ENCODE data around the gene PCP4.

Gene PCP4

DNA sequence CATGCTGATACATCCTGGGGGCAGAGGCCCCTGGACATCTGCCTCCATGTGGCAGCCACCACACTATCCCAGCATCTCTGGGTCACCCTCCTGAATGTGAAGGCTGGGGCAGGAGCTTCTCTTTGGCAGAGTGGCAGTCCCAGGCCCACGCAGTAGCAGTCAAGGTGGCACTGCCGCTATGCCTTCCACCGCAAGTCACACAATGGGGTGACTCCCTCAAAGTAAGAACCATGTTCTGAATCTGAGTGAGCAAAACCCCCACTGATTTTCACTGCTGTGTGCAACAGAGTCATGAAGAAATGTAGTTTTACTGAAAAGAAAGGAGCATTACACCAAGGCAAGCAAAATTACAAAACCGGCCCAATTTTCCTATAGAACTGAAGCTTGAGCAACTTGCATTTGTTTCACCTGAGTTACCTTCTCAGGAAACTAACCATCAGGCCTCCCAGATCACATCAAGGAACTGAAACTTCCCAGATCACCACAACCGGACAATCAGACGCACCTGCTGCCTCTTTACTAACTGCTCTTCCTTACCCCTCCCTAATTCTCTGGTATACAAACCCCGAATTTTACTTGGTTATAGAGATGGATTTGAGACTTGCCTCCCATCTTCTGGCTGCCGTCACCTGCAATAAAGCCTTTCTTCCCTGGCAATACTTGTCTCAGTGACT, 102.6 kb downstream of the PCP4 start:
- DNase-seq (ENCODE audit: low spot score) = no peak
- CTCF ChIA-PET = no interaction called here
- POLR2A ChIA-PET (ENCODE audit: low non-redundant PET) = no interaction called here
- TF ChIP-seq, protein P1, sequence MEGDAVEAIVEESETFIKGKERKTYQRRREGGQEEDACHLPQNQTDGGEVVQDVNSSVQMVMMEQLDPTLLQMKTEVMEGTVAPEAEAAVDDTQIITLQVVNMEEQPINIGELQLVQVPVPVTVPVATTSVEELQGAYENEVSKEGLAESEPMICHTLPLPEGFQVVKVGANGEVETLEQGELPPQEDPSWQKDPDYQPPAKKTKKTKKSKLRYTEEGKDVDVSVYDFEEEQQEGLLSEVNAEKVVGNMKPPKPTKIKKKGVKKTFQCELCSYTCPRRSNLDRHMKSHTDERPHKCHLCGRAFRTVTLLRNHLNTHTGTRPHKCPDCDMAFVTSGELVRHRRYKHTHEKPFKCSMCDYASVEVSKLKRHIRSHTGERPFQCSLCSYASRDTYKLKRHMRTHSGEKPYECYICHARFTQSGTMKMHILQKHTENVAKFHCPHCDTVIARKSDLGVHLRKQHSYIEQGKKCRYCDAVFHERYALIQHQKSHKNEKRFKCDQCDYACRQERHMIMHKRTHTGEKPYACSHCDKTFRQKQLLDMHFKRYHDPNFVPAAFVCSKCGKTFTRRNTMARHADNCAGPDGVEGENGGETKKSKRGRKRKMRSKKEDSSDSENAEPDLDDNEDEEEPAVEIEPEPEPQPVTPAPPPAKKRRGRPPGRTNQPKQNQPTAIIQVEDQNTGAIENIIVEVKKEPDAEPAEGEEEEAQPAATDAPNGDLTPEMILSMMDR (conservative IDR thresholded peaks at IDR 0.05; ENCODE audit: low read depth) = no peak
- H3K27ac ChIP-seq = no peak overlapping the region

DNA sequence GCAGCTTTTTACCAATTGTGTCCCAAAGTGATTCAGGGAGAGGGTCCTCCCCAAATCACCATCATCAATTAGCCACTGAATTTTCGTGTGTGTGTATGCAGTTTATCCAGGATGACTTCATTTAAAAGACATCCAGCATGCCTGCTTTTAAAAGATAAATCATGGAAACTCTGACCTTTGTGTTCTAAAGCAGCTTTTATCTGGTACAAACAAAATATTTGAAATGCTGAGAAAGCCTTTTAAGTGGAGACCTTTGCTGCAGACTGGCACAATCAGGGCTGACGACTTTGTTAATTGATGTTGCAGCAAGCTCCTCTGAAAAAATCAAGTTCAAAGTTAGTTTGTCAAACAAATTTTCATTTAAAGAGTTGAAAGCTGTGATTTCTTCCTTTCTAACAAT, 104.7 kb downstream of the PCP4 start:
- TF ChIP-seq, protein P1 (conservative IDR thresholded peaks at IDR 0.05; ENCODE audit: low read depth) = no peak
- DNase-seq (ENCODE audit: low spot score) = no peak
- CTCF ChIA-PET = no interaction called here
- POLR2A ChIA-PET (ENCODE audit: low non-redundant PET) = no interaction called here
- H3K27ac ChIP-seq = no peak overlapping the region

DNA sequence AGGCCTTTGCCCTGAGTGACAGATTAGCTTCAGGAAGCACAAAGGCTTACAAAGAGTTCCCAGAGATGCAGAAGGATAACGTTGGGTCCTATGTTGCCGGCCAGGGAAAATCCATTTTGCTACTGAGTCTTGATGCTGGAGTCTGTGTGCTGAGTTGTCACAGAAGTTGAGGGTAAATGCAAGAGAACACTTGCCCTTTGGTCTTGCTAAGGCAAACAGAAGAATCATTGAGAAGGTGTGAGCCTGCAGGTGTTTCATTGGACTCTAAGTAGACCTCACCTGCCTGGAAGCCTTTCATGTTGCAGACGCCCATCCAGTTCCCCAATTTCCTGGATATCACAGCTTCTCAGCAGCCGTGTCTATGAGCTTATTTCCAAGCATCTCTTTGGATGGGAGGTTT, 105.2 kb downstream of the PCP4 start:
- TF ChIP-seq, protein P1 (conservative IDR thresholded peaks at IDR 0.05; ENCODE audit: low read depth) = no peak
- no peak overlapping the region for H3K27ac ChIP-seq
- DNase-seq (ENCODE audit: low spot score) = no peak
- ChIA-PET CTCF (no interaction called here), POLR2A (ENCODE audit: low non-redundant PET) (no interaction called here)

DNA sequence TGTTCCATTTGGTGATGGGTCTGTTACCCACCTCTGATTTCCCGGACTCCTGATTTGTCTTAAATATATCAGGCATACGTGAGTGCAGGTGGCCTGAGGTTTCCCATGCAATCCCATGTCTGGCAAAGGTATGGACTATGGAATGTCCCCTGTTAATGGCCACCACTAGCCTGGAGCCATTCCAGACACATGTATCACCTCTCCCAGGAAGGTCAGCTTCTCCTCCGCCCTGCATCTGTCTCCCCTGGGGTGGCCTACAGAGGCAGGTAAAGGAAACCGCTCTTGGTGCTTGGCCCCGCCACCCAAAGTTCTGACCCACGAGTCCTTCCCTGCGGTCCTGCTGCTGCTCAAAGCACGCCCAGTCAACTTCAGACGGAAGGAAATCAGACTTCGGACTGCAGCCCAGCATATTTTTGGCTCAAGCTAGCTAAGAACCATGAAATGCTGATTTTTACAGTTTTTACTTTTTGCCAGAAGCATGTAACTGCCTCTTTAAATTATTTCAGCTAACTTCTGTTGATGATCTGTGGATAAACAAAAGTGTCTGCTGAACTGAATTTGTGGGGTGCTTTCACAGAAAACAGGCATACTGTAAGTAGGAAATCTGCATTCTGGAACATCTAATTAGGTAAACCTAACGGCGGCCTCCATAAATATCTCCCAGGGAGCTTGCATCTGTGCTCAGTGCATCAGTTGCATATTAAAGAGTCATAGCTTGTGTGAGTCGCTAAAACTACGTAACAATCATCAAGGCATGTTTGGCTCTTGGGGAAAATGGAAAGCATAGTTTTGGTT, 105.9 kb downstream of the PCP4 start:
- no peak for DNase-seq (ENCODE audit: low spot score)
- POLR2A ChIA-PET (ENCODE audit: low non-redundant PET) = interaction anchor here (0.6 kb wide), 1 partner anchor 262 kb away, joined by 3 read pairs; no protein-coding TSS in a partner anchor
- CTCF ChIA-PET = no interaction called here
- no peak overlapping the region for H3K27ac ChIP-seq
- TF ChIP-seq, protein P1 (conservative IDR thresholded peaks at IDR 0.05; ENCODE audit: low read depth) = no peak

DNA sequence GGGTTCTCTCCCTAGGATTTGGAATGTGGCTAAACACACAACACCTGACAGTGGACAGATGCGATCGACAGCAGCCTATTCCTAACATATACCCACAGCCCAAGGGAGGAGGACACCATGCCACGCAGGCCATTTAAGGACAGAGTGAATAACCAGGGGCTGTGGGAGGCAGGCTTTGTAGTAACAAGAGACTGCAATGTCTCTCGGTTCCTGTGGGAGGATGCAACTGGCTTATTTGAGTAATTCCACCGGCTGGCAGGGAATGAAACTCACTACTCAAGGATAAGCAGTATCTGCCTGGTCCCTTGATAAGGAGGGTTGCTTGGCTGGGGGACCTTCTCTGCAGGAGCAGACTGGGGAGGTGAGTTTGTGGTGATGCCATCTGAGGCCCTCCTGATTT, 109.6 kb downstream of the PCP4 start:
- no peak overlapping the region for H3K27ac ChIP-seq
- no peak for DNase-seq (ENCODE audit: low spot score)
- ChIA-PET POLR2A (ENCODE audit: low non-redundant PET) (no interaction called here), CTCF (no interaction called here)
- TF ChIP-seq, protein P1 (conservative IDR thresholded peaks at IDR 0.05; ENCODE audit: low read depth) = no peak
